ENCODE measurements around the gene PEX11B. TPM values are rescaled to one million over a fixed set of nuclear protein-coding genes. Genes with fewer than 3 reads are reported as not detected.
"Not testable (repeated sequence)": the region's sequence is repeated elsewhere in the genome, so short reads cannot be mapped to it uniquely, and the experiment has no call there.

The PEX11B gene
- polyA plus RNA-seq, 1 donor (not counting 4 experiments of a cell fraction or from before 2014, with no cell fraction given) = 97.7 TPM

DNA sequence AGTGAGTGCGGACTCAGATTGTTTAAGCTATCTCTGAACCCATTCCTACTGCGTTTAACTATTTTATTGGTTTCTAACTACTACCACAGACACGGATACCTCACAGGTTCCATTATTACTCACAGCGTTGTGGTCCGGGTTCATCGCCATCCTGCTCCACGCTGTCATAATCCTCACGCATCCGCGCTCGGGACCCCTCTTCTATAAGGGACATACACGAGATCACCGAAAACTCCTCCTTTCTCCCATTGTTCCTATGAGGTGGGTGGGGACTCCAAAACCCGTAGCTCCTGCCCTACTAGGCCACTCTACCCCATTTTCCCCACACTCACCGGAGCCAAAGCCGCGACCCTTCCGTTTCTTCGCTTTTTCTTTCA lies 8.2 kb upstream of the PEX11B start:
- FAIRE-seq (no peak), DNase-seq (ENCODE audit: low read depth, low spot score) (no peak)
- peak overlapping the region; percentile 74 for H2AFZ ChIP-seq (ENCODE audit: control insufficient read depth, low read length)
- H3K27me3 ChIP-seq (ENCODE audit: control insufficient read depth, extremely low read depth, insufficient read depth, low read length) = no peaks in the 10 kb centered on the region
- H3K9me1 ChIP-seq (ENCODE audit: control insufficient read depth, extremely low read depth, insufficient read depth, low read length) = no peaks in the 10 kb centered on the region
- H3K4me1 ChIP-seq (ENCODE audit: control insufficient read depth, extremely low read depth, insufficient read depth, low read length) = peaks cover 10% of the 10 kb centered on the region
- H3K79me2 ChIP-seq (ENCODE audit: control insufficient read depth, insufficient read depth, low read length) = peaks cover 14% of the 10 kb centered on the region
- H3K27ac ChIP-seq (ENCODE audit: control insufficient read depth, insufficient read depth, low read length) = peak overlapping the region; percentile 98
- TF ChIP-seq, protein P1, sequence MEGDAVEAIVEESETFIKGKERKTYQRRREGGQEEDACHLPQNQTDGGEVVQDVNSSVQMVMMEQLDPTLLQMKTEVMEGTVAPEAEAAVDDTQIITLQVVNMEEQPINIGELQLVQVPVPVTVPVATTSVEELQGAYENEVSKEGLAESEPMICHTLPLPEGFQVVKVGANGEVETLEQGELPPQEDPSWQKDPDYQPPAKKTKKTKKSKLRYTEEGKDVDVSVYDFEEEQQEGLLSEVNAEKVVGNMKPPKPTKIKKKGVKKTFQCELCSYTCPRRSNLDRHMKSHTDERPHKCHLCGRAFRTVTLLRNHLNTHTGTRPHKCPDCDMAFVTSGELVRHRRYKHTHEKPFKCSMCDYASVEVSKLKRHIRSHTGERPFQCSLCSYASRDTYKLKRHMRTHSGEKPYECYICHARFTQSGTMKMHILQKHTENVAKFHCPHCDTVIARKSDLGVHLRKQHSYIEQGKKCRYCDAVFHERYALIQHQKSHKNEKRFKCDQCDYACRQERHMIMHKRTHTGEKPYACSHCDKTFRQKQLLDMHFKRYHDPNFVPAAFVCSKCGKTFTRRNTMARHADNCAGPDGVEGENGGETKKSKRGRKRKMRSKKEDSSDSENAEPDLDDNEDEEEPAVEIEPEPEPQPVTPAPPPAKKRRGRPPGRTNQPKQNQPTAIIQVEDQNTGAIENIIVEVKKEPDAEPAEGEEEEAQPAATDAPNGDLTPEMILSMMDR (optimal IDR thresholded peaks at IDR 0.05 in 1 of 3, IDR thresholded peaks at IDR 0.05 in 1 of 3, conservative IDR thresholded peaks at IDR 0.05 in 1 of 3; ENCODE audit: extremely low read depth in 1 of 3, insufficient read depth in 2 of 3, low read length in 3 of 3) = no peak
- no peak for TF ChIP-seq EZH2 (IDR thresholded peaks at IDR 0.05; ENCODE audit: low read length)
- H3K9ac ChIP-seq (ENCODE audit: control insufficient read depth, extremely low read depth, insufficient read depth, low read length) = peak overlapping the region; percentile 93
- dilution Hi-C loops (cut with MboI; ENCODE audit: extremely low pct_ligation_motif_present, low sequenced_read_pairs) = no loop called here
- peaks cover 3 to 6% of the 10 kb centered on the region in 2 experiments for H3K36me3 ChIP-seq (ENCODE audit: control insufficient read depth in 2 of 2, extremely low read depth in 1 of 2, insufficient read depth in 2 of 2, low read length in 2 of 2)
- peak overlapping the region; percentile 62 to 97 (median 95) for H3K4me3 ChIP-seq (ENCODE audit: control insufficient read depth in 2 of 3, extremely low read depth in 1 of 3, insufficient read depth in 2 of 3, low read depth in 1 of 3, low read length in 3 of 3)
- H3K4me2 ChIP-seq (ENCODE audit: control insufficient read depth, extremely low read depth, insufficient read depth, low read depth, low read length) = peak overlapping the region; percentile 88
- H4K20me1 ChIP-seq (ENCODE audit: control insufficient read depth, extremely low read depth, insufficient read depth, low read length) = no peaks in the 10 kb centered on the region
- no peaks in the 10 kb centered on the region for H3K9me3 ChIP-seq (ENCODE audit: control insufficient read depth, low read depth, low read length)

DNA sequence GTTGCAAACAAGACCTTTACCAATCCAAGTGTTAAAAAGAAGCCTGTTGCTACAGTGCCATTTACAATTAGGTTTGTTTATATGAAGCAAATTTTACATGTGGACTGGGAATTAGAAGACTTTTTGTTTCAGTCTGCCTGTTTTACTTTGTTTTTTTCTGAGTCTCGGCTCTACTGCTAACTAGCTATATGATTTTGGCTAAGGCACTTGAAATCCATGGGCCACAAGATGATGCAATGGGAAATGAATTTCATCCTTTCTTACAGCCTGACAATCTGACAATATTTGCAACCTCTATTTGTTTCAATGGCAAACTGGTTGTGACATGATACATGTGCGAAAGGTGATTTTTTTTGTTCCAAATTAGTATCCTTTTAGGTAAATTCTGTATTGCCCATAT lies 3.7 kb upstream of the PEX11B start:
- Histone ChIP-seq H3K9me1 (ENCODE audit: control insufficient read depth, extremely low read depth, insufficient read depth, low read length) (no peaks in the 10 kb centered on the region), H3K36me3 (ENCODE audit: control insufficient read depth in 2 of 2, extremely low read depth in 1 of 2, insufficient read depth in 2 of 2, low read length in 2 of 2) (peaks cover 3 to 6% of the 10 kb centered on the region in 2 experiments), H3K9ac (ENCODE audit: control insufficient read depth, extremely low read depth, insufficient read depth, low read length) (no peak overlapping the region), H4K20me1 (ENCODE audit: control insufficient read depth, extremely low read depth, insufficient read depth, low read length) (no peaks in the 10 kb centered on the region), H3K27me3 (ENCODE audit: control insufficient read depth, extremely low read depth, insufficient read depth, low read length) (no peaks in the 10 kb centered on the region), H3K27ac (ENCODE audit: control insufficient read depth, insufficient read depth, low read length) (no peak overlapping the region), H3K9me3 (ENCODE audit: control insufficient read depth, low read depth, low read length) (no peaks in the 10 kb centered on the region), H2AFZ (ENCODE audit: control insufficient read depth, low read length) (no peak overlapping the region), H3K4me2 (ENCODE audit: control insufficient read depth, extremely low read depth, insufficient read depth, low read depth, low read length) (no peak overlapping the region), H3K4me3 (ENCODE audit: control insufficient read depth in 2 of 3, extremely low read depth in 1 of 3, insufficient read depth in 2 of 3, low read depth in 1 of 3, low read length in 3 of 3) (no peak overlapping the region), H3K4me1 (ENCODE audit: control insufficient read depth, extremely low read depth, insufficient read depth, low read length) (peaks cover 20% of the 10 kb centered on the region), H3K79me2 (ENCODE audit: control insufficient read depth, insufficient read depth, low read length) (peaks cover 25% of the 10 kb centered on the region)
- FAIRE-seq (no peak), DNase-seq (ENCODE audit: low read depth, low spot score) (no peak)
- TF ChIP-seq EZH2 (IDR thresholded peaks at IDR 0.05; ENCODE audit: low read length) = no peak
- TF ChIP-seq, protein P1 (optimal IDR thresholded peaks at IDR 0.05 in 1 of 3, IDR thresholded peaks at IDR 0.05 in 1 of 3, conservative IDR thresholded peaks at IDR 0.05 in 1 of 3; ENCODE audit: extremely low read depth in 1 of 3, insufficient read depth in 2 of 3, low read length in 3 of 3) = no peak
- dilution Hi-C loops (cut with MboI; ENCODE audit: extremely low pct_ligation_motif_present, low sequenced_read_pairs) = no loop called here

DNA sequence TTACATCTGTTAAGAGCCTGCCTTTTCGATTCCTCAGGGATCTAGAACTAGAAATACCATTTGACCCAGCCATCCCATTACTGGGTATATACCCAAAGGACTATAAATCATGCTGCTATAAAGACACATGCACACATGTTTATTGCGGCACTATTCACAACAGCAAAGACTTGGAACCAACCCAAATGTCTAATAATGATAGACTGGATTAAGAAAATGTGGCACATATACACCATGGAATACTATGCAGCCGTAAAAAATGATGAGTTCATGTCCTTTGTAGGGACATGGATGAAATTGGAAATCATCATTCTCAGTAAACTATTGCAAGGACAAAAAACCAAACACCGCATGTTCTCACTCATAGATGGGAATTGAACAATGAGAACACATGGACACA lies 1.8 kb upstream of the PEX11B start:
- DNase-seq (ENCODE audit: low read depth, low spot score); FAIRE-seq; H3K27me3 ChIP-seq (ENCODE audit: control insufficient read depth, extremely low read depth, insufficient read depth, low read length); H3K4me2 ChIP-seq (ENCODE audit: control insufficient read depth, extremely low read depth, insufficient read depth, low read depth, low read length); H3K9ac ChIP-seq (ENCODE audit: control insufficient read depth, extremely low read depth, insufficient read depth, low read length); H2AFZ ChIP-seq (ENCODE audit: control insufficient read depth, low read length); H4K20me1 ChIP-seq (ENCODE audit: control insufficient read depth, extremely low read depth, insufficient read depth, low read length); H3K9me1 ChIP-seq (ENCODE audit: control insufficient read depth, extremely low read depth, insufficient read depth, low read length); H3K36me3 ChIP-seq (ENCODE audit: control insufficient read depth in 2 of 2, extremely low read depth in 1 of 2, insufficient read depth in 2 of 2, low read length in 2 of 2); H3K4me3 ChIP-seq (ENCODE audit: control insufficient read depth in 2 of 3, extremely low read depth in 1 of 3, insufficient read depth in 2 of 3, low read depth in 1 of 3, low read length in 3 of 3); H3K9me3 ChIP-seq (ENCODE audit: control insufficient read depth, low read depth, low read length); H3K27ac ChIP-seq (ENCODE audit: control insufficient read depth, insufficient read depth, low read length); dilution Hi-C loops (cut with MboI; ENCODE audit: extremely low pct_ligation_motif_present, low sequenced_read_pairs): not testable (repeated sequence)
- peaks cover 19% of the 10 kb centered on the region for H3K4me1 ChIP-seq (ENCODE audit: control insufficient read depth, extremely low read depth, insufficient read depth, low read length)
- peaks cover 15% of the 10 kb centered on the region for H3K79me2 ChIP-seq (ENCODE audit: control insufficient read depth, insufficient read depth, low read length)
